Type B pancreatic cell (in vitro differentiated cells): ENCODE measurements around the gene MED12L. TPM values are rescaled to one million over a fixed set of nuclear protein-coding genes. Genes with fewer than 3 reads are reported as not detected.

Experiments
- DNase-seq: peaks from one replicate; pipeline ENCODE4 v3.0.0; 2021; ENCODE audit warnings: mixed read lengths; ENCODE audit not compliant: unreplicated experiment; ENCODE audit errors: extremely low spot score
- H3K27ac Mint-ChIP-seq: 2 replicates; pipeline ENCODE4 v1.8.0; 2021; ENCODE audit warnings: mild to moderate bottlenecking, mixed read lengths
- H3K27me3 Mint-ChIP-seq: 2 replicates; pipeline ENCODE4 v1.8.0; 2021; ENCODE audit warnings: mixed read lengths
- H3K36me3 Mint-ChIP-seq: 2 replicates; pipeline ENCODE4 v1.8.0; 2021; ENCODE audit warnings: mixed read lengths
- H3K4me1 Mint-ChIP-seq: one replicate; pipeline ENCODE4 v1.8.0; 2021; ENCODE audit warnings: mixed read lengths; ENCODE audit not compliant: unreplicated experiment
- H3K4me3 Mint-ChIP-seq: 2 replicates; pipeline ENCODE4 v1.8.0; 2021; ENCODE audit warnings: mild to moderate bottlenecking, mixed read lengths
- H3K9me3 Mint-ChIP-seq: 2 replicates; pipeline ENCODE4 v1.8.0; 2021; ENCODE audit warnings: mixed read lengths
- total RNA-seq: library from RNA; stranded (reverse); gene quantifications from 2 replicates; pipeline ENCODE4 v1.2.1, GENCODE V29; 2021; ENCODE audit warnings: low replicate concordance
- TF ChIP-seq, protein P1 (sequence below): fragments of 200-600 bp; sonication (generic); conservative IDR thresholded peaks from 2 replicates; pipeline ENCODE4 v1.5.0; 2021; ENCODE audit warnings: antibody characterized with exemption, mild to moderate bottlenecking

Gene MED12L
- total RNA-seq, 1 donor from 2014 or later = 6.4 TPM

- no peaks in the 10 kb centered on the region for H3K27me3 Mint-ChIP-seq
- DNase-seq = no peak
- peaks cover 7% of the 10 kb centered on the region for H3K36me3 Mint-ChIP-seq
- no peaks in the 10 kb centered on the region for H3K4me1 Mint-ChIP-seq
- H3K27ac Mint-ChIP-seq = no peak overlapping the region
- TF ChIP-seq, protein P1, sequence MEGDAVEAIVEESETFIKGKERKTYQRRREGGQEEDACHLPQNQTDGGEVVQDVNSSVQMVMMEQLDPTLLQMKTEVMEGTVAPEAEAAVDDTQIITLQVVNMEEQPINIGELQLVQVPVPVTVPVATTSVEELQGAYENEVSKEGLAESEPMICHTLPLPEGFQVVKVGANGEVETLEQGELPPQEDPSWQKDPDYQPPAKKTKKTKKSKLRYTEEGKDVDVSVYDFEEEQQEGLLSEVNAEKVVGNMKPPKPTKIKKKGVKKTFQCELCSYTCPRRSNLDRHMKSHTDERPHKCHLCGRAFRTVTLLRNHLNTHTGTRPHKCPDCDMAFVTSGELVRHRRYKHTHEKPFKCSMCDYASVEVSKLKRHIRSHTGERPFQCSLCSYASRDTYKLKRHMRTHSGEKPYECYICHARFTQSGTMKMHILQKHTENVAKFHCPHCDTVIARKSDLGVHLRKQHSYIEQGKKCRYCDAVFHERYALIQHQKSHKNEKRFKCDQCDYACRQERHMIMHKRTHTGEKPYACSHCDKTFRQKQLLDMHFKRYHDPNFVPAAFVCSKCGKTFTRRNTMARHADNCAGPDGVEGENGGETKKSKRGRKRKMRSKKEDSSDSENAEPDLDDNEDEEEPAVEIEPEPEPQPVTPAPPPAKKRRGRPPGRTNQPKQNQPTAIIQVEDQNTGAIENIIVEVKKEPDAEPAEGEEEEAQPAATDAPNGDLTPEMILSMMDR = no peak
- no peak overlapping the region for H3K4me3 Mint-ChIP-seq
- no peaks in the 10 kb centered on the region for H3K9me3 Mint-ChIP-seq
Observed at GRCh38 chr3:151393146-151393830, 307.8 kb downstream of the MED12L start.

GRCh38 chr3:151393941-151394340, 308.5 kb downstream of the MED12L start:
- no peak for DNase-seq
- Mint-ChIP-seq H3K27ac (no peak overlapping the region), H3K4me1 (no peaks in the 10 kb centered on the region), H3K36me3 (peaks cover 7% of the 10 kb centered on the region), H3K27me3 (no peaks in the 10 kb centered on the region), H3K4me3 (no peak overlapping the region), H3K9me3 (no peaks in the 10 kb centered on the region)
- TF ChIP-seq, protein P1 = no peak

DNA sequence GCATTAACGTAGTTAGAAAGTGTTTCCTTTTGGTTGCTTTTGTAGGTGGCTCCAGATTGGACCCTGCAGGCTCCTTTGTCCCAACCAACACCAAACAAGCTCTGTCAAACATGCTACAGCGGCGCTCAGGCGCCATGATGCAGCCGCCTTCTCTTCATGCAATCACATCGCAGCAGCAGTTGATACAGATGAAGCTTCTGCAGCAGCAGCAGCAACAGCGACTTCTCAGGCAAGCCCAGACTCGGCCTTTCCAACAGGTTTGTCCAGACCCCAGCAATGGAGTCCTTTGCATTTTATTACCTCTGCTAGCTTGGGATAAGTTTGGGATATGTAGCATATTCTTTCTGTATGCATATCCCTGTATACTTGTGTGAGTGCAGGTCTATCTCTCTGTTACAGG, 309.1 kb downstream of the MED12L start:
- H3K9me3 Mint-ChIP-seq = no peaks in the 10 kb centered on the region
- no peak overlapping the region for H3K4me3 Mint-ChIP-seq
- no peaks in the 10 kb centered on the region for H3K4me1 Mint-ChIP-seq
- TF ChIP-seq, protein P1 = no peak
- peaks cover 6% of the 10 kb centered on the region for H3K36me3 Mint-ChIP-seq
- no peaks in the 10 kb centered on the region for H3K27me3 Mint-ChIP-seq
- H3K27ac Mint-ChIP-seq = no peak overlapping the region
- no peak for DNase-seq

GRCh38 chr3:151395806-151396205, 310.3 kb downstream of the MED12L start:
- Mint-ChIP-seq H3K9me3 (no peaks in the 10 kb centered on the region), H3K4me3 (no peak overlapping the region), H3K36me3 (peaks cover 3% of the 10 kb centered on the region), H3K27me3 (no peaks in the 10 kb centered on the region), H3K4me1 (peaks cover 4% of the 10 kb centered on the region), H3K27ac (no peak overlapping the region)
- no peak for DNase-seq
- TF ChIP-seq, protein P1 = no peak

DNA sequence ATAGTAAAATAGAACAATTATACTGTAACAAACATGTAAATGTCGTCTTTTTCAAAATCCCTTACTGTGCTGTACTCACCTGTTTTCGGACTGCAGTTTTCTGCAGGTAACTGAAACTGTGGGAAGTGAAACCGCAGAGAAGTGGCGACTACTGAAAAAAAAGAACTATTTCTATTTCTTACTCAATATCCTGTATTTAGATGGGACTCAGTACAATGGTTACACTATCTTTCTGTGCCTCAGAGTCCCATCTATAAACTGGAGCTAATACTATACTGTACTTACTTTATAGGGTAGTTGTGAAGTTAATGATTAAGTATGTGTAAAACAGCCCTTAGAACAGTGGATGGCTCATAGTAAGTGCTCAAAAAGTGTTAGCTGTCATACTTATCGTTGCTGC, 313.4 kb downstream of the MED12L start:
- Mint-ChIP-seq H3K36me3 (no peaks in the 10 kb centered on the region), H3K27ac (no peak overlapping the region), H3K4me1 (peaks cover 8% of the 10 kb centered on the region), H3K27me3 (no peaks in the 10 kb centered on the region), H3K4me3 (no peak overlapping the region), H3K9me3 (no peaks in the 10 kb centered on the region)
- DNase-seq = no peak
- TF ChIP-seq, protein P1 = no peak
